Endothelial cell of umbilical vein (primary cell): Measurements from ENCODE around the gene KIF26B. TPM values are rescaled to one million over a fixed set of nuclear protein-coding genes. Genes with fewer than 3 reads are reported as not detected.

Source experiments
- BruUV-seq: library from RNA; stranded (reverse); fragments of 400-500 nt; replicated peaks from 2 replicates; lab custom pipeline; 2021; lab: Mats Ljungman, UMichigan
- CTCF ChIA-PET: fragments of 300-600, 350-600 bp; sonication (Branson Sonifier 250); formaldehyde crosslinking; loops from one replicate; lab custom pipeline; 2021; ENCODE audit warnings: antibody characterized with exemption, inconsistent platforms; lab: Charles Lee
- POLR2A ChIA-PET: fragments of 300-600, 350-600 bp; sonication (Branson Sonifier 250); formaldehyde crosslinking; loops from one replicate; lab custom pipeline; 2021; ENCODE audit warnings: antibody characterized with exemption, inconsistent platforms; lab: Charles Lee
- DNase-seq: peaks from one replicate; pipeline ENCODE4 v3.0.0-alpha.2; 2011; ENCODE audit warnings: low read depth, low spot score
- FAIRE-seq: peaks from 2 replicates; lab custom pipeline; 2011; peaks lifted over from hg19 to GRCh38; lab: Jason Lieb, UNC
- H2AFZ ChIP-seq: 2 replicates; pipeline ENCODE4 v1.6.0; 2012; ENCODE audit warnings: low read depth, low read length, control low read depth, inconsistent platforms
- H3K27ac ChIP-seq: 2 replicates; pipeline ENCODE4 v1.5.1; 2011; ENCODE audit warnings: low read depth, mild to moderate bottlenecking, control low read depth, low read length, moderate library complexity; ENCODE audit not compliant: insufficient read depth
- H3K27me3 ChIP-seq, 2 experiments: 2 replicates each; pipeline versions ENCODE4 v1.6.0 to v1.6.1; 2011; ENCODE audit warnings: low read length in 2 of 2, mixed read lengths in 1 of 2; ENCODE audit not compliant: control insufficient read depth in 2 of 2, insufficient read depth in 2 of 2
- H3K36me3 ChIP-seq, 2 experiments: 2 replicates in 1 of 2; 3 replicates in 1 of 2; pipeline ENCODE4 v1.5.1; 2011; ENCODE audit warnings: low read length in 2 of 2, mild to moderate bottlenecking in 1 of 2, moderate library complexity in 1 of 2; ENCODE audit not compliant: control insufficient read depth in 2 of 2, insufficient read depth in 2 of 2; ENCODE audit errors: extremely low read depth in 1 of 2
- H3K4me1 ChIP-seq: 3 replicates; pipeline ENCODE4 v1.5.1; 2011; ENCODE audit warnings: mild to moderate bottlenecking, low read length; ENCODE audit not compliant: control insufficient read depth, insufficient read depth; ENCODE audit errors: extremely low read depth
- H3K4me2 ChIP-seq: 2 replicates; pipeline ENCODE4 v1.6.1; 2011; ENCODE audit warnings: low read length, control low read depth, mixed read lengths; ENCODE audit not compliant: insufficient read depth
- H3K4me3 ChIP-seq, 3 experiments: fragments of 200-600 bp in 1 of 3; sonication (generic), shearing (Covaris generic) in 1 of 3; replicated peaks in 1 of 3; 2 replicates each; pipeline ENCODE4 v1.5.1; 2011 to 2016; ENCODE audit warnings: control low read depth in 3 of 3, low read length in 3 of 3, mild to moderate bottlenecking in 2 of 3, inconsistent platforms in 1 of 3, low read depth in 1 of 3, moderate library complexity in 1 of 3; ENCODE audit not compliant: insufficient read depth in 1 of 3
- H3K79me2 ChIP-seq: 2 replicates; pipeline ENCODE4 v1.6.0; 2012; ENCODE audit warnings: low read length, inconsistent platforms; ENCODE audit not compliant: control insufficient read depth, insufficient read depth
- H3K9ac ChIP-seq: replicated peaks from 2 replicates; pipeline ENCODE3; 2011; ENCODE audit warnings: low read length, control low read depth; ENCODE audit not compliant: insufficient read depth; ENCODE audit errors: extremely low read depth
- H3K9me1 ChIP-seq: replicated peaks from 3 replicates; pipeline ENCODE4 v1.6.0; 2011; ENCODE audit warnings: mild to moderate bottlenecking, low read length; ENCODE audit not compliant: control insufficient read depth, insufficient read depth; ENCODE audit errors: extremely low read depth
- H3K9me3 ChIP-seq: replicated peaks from 2 replicates; pipeline ENCODE4 v1.5.1; 2012; ENCODE audit warnings: low read length, inconsistent platforms; ENCODE audit not compliant: control insufficient read depth, insufficient read depth
- H4K20me1 ChIP-seq: replicated peaks from 2 replicates; pipeline ENCODE3; 2011; ENCODE audit warnings: mild to moderate bottlenecking, low read length; ENCODE audit not compliant: control insufficient read depth, insufficient read depth; ENCODE audit errors: extremely low read depth
- CTCF ChIP-seq, 2 donors: IDR thresholded peaks; 1 replicate in 1 of 2; 2 replicates in 1 of 2; pipeline ENCODE4 v1.5.1; 2011; ENCODE audit warnings: low read length in 2 of 2, mild to moderate bottlenecking in 2 of 2, moderate library complexity in 2 of 2, control low read depth in 1 of 2, inconsistent platforms in 1 of 2, low read depth in 1 of 2; ENCODE audit not compliant: insufficient read depth in 1 of 2; ENCODE audit errors: extremely low read depth in 1 of 2
- FOS ChIP-seq: IDR thresholded peaks from 2 replicates; pipeline ENCODE4 v1.6.1; 2011; ENCODE audit warnings: mild to moderate bottlenecking, low read length, moderate library complexity, borderline replicate concordance; ENCODE audit not compliant: insufficient read depth
- JUN ChIP-seq: IDR thresholded peaks from 2 replicates; pipeline ENCODE4 v1.6.1; 2011; ENCODE audit warnings: borderline replicate concordance, low read depth; ENCODE audit not compliant: insufficient read length, insufficient read depth
- MAX ChIP-seq: IDR thresholded peaks from 2 replicates; pipeline ENCODE4 v1.6.1; 2011; ENCODE audit not compliant: insufficient read depth, insufficient read length
- MYC ChIP-seq: IDR thresholded peaks from one replicate; pipeline ENCODE4 v1.6.1; 2011; ENCODE audit warnings: mild to moderate bottlenecking, low read depth, low read length
- POLR2A ChIP-seq: IDR thresholded peaks from 2 replicates; pipeline ENCODE4 v1.6.1; 2012; ENCODE audit warnings: low read depth, mild to moderate bottlenecking, control low read depth, low read length
- POLR2AphosphoS5 ChIP-seq: IDR thresholded peaks from 2 replicates; pipeline ENCODE4 v1.6.1; 2012; ENCODE audit warnings: low read depth, mild to moderate bottlenecking, control low read depth, low read length, moderate library complexity; ENCODE audit not compliant: insufficient read depth
- dilution Hi-C: fragments of 300-500 bp; cut with MboI; formaldehyde crosslinking; loops from one replicate; pipeline ENCODE4 v1.15.0; 2019; ENCODE audit warnings: low sequenced_read_pairs; ENCODE audit not compliant: extremely low pct_ligation_motif_present
- intact Hi-C: fragments of 100-400 bp; cut with micrococcal nuclease; formaldehyde crosslinking; loops from one replicate; pipeline ENCODE4 v1.10.0; 2022
- polyA plus RNA-seq, 4 experiments: library from polyadenylated mRNA; depleted of rRNA in 3 of 4; stranded (reverse) in 3 of 4; unstranded in 1 of 4; fragments of >200 nt; gene quantifications; 2 replicates each; pipeline versions ENCODE4 v1.2.1 to v1.2.3, GENCODE V29; 2011 to 2012; ENCODE audit warnings: missing spikeins in 1 of 4
- total RNA-seq: library from RNA; stranded (reverse); gene quantifications from 2 replicates; pipeline ENCODE4 v1.2.3, GENCODE V29; 2021

Gene KIF26B
- total and polyA plus RNA-seq, 2 donors (not counting 3 experiments of a cell fraction or from before 2014, with no cell fraction given) = 0.04 to 0.49 TPM

GRCh38 chr1:245283001-245283400, 128.2 kb downstream of the KIF26B start:
- ChIA-PET CTCF (no interaction called here), POLR2A (no interaction called here)
- dilution Hi-C loops = no loop called here
- no TSS peak for BruUV-seq
- Histone ChIP-seq H3K36me3 (no peaks in the 10 kb centered on the region), H3K79me2 (no peaks in the 10 kb centered on the region), H3K9ac (no peak overlapping the region), H3K27me3 (no peaks in the 10 kb centered on the region), H3K4me2 (no peak overlapping the region), H3K4me1 (no peaks in the 10 kb centered on the region), H3K9me1 (no peaks in the 10 kb centered on the region), H4K20me1 (no peaks in the 10 kb centered on the region), H3K27ac (no peak overlapping the region), H2AFZ (no peak overlapping the region), H3K9me3 (no peaks in the 10 kb centered on the region), H3K4me3 (no peak overlapping the region)
- TF ChIP-seq MAX = no peak
- no peak for TF ChIP-seq JUN
- TF ChIP-seq FOS = no peak
- TF ChIP-seq MYC = no peak
- no peak for TF ChIP-seq POLR2A
- intact Hi-C loops = no loop called here
- DNase-seq = no peak
- FAIRE-seq = no peak

GRCh38 chr1:245285168-245285567, 130.4 kb downstream of the KIF26B start:
- Histone ChIP-seq H3K27ac (no peak overlapping the region), H3K4me1 (no peaks in the 10 kb centered on the region), H3K27me3 (no peaks in the 10 kb centered on the region), H3K9me3 (no peaks in the 10 kb centered on the region), H3K4me2 (no peak overlapping the region), H4K20me1 (no peaks in the 10 kb centered on the region), H3K4me3 (no peak overlapping the region), H3K9me1 (no peaks in the 10 kb centered on the region), H3K9ac (no peak overlapping the region), H3K36me3 (no peaks in the 10 kb centered on the region), H2AFZ (no peak overlapping the region), H3K79me2 (no peaks in the 10 kb centered on the region)
- TF ChIP-seq JUN (no peak), MAX (no peak), MYC (no peak), CTCF (IDR thresholded peaks at IDR 0.05; ENCODE audit: extremely low read depth in 1 of 2, insufficient read depth in 1 of 2, low read depth in 1 of 2, low read length in 2 of 2) (no peak), POLR2AphosphoS5 (no peak)
- dilution Hi-C loops (no loop called here), intact Hi-C loops (no loop called here)
- CTCF ChIA-PET = no interaction called here
- FAIRE-seq = no peak
- DNase-seq = no peak
- POLR2A ChIA-PET = no interaction called here
- BruUV-seq = no TSS peak
